HG03457 (cell line): ENCODE results near the gene HAUS3.
A peak's percentile ranks its signal among the peaks of the same experiment; 100 is the strongest.

Source experiments
- ATAC-seq: cut with Tn5 transposase; IDR thresholded peaks from one replicate; pipeline ENCODE4 v1.9.1; 2021; ENCODE audit warnings: moderate number of reproducible peaks; ENCODE audit not compliant: unreplicated experiment

The HAUS3 gene

DNA sequence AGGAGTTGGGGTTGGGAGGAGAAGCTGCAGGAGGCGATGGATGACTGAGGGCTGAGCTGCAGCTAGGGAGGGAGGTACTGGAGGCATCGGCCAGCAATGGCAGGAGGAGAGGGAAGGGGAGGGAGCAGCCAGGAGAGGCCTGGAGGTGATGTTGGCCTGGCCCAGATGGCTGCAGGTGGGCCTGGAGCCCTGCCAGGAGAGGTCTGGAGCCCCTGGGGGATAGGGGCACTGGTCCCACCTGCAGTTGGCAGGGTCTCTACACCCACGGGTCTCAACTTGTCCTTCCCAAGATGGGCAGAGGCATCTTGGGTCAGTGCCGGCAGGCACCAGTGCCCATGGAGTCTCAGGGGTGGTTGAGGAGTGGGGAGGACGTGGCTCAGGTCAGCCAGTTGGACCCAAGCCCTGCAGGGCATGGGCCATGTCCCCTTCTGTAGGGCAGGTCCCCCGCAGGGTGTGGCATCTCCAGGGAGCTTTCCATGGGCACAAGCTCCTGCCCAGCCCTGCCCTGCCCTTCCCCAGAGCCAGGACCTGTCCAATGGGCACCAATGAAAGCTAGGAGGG lies 22.6 kb upstream of the HAUS3 start:
- no peak for ATAC-seq

DNA sequence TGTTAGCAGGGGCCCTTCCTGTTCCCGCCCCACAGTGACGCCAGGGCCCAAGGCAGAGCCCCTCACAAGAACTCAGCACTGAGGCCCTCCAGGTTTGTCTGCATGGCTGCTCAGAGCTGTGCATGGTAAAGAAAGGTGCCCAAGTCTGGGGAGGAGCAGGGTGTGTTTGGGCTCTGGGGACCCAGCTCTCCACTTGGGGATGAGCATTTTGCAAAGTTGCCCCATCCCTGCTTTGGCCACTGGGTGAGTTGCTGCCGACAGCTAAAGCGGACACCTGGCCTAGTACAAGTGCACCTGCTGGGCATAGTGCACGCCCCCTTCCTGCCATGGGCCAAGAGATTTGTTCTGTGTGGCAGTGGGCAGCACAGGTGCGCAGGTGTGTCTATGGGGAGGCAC lies 22.0 kb upstream of the HAUS3 start:
- no peak for ATAC-seq

- ATAC-seq, result no peak
Observed at GRCh38 chr4:2262944-2263250, 21.0 kb upstream of the HAUS3 start.

DNA sequence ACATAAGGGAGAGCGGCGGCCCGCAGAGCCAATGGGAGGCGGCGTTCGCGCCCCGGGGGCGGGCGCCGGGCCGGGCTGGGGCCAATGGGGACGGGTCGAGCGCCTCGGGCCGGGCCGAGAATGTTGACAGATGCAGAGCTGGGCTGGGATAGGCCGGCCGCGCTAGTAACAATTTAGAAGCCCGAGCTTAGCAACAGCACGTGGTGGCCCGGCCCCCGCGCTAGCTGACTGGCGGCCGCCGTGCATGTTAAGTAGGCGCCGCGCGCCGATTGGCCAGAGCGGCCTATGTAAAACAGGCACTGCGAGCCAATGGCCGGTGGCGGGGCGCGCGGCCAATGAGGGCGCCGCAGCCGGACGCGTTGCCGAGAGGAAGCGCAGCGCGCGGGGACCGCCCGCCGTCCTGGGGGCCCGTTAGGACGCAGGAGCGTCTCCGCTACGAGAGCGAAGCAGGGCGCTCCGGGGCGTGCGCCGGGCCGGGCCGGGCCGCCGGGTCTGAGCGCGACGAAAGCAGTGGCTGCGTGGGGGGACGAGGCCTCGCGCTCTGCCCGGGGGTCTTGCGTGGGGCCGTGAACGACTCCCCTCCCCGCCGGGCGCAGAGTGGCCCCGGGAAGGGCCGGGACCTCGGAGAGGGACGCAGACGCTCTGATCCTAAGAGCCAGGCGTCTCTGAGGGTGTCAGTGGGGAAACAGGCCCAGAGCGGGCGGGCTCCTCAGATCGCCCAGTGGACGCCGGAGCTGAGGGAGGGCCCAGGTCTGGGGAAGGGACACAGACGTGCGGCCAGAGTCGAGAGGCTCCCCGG lies 20.4 kb upstream of the HAUS3 start:
- ATAC-seq, result peak; percentile 81

GRCh38 chr4:2261853-2262144 lies 19.9 kb upstream of the HAUS3 start, which contains the start of gene MXD4:
MXD4 (minus strand) TSS chr4:2262109; CDS start chr4:2261980, 129 bp downstream.
- no peak for ATAC-seq

- ATAC-seq, result no peak
Observed at GRCh38 chr4:2261110-2261852, 19.4 kb upstream of the HAUS3 start.

GRCh38 chr4:2260344-2261109 lies 18.6 kb upstream of the HAUS3 start:
- ATAC-seq, result no peak

GRCh38 chr4:2259541-2260343 lies 17.8 kb upstream of the HAUS3 start:
- ATAC-seq, result no peak

GRCh38 chr4:2259036-2259540 lies 17.2 kb upstream of the HAUS3 start:
- ATAC-seq, result no peak

DNA sequence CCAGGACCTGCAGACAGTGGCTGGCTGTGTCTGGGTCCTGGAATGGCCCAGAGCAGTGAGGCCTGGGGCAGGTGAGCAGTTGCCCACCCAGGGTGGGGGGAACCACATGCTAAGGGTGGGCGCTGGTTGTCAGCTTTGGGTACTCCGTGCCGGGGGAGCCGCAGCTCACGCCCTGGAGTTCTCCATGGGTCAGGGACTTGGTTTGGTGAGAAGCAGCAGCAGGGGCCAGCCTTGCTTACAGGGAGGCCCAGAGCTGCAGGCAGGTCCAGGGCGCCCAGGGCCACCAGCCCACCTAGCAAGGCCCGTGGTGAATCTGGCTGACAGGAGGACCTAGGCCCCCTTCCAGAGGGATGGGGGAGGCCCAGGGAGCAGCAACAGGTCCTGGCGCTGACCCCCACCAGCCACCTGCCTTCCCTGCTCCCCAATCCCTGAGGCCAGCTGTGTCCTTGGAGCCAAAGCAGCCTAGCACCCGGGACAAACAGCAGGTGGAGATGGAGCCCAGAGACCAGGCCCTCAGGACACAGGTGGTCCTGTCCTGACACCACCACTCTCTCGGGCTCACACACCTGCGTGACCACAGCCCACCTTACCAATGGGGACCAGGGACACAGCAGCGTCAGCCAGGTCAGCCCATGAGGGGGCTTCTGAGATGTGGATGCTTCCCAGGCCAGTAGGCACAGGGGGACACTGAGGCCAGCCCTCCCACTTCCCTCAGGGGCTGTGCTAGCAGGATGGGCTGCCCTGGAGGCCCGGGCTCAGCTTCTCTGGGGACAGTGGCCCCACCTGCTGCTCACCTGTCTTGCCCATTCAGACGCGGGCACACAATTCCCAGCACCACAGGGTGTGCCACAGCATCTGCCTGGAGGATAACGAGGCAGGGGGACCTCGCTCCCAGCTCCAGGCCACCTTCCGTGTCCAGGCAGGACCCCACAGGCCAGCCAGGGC lies 16.4 kb upstream of the HAUS3 start:
- ATAC-seq, result no peak

GRCh38 chr4:2257361-2258081 lies 15.6 kb upstream of the HAUS3 start:
- no peak for ATAC-seq

GRCh38 chr4:2256781-2257191 lies 14.9 kb upstream of the HAUS3 start:
- ATAC-seq, result no peak

DNA sequence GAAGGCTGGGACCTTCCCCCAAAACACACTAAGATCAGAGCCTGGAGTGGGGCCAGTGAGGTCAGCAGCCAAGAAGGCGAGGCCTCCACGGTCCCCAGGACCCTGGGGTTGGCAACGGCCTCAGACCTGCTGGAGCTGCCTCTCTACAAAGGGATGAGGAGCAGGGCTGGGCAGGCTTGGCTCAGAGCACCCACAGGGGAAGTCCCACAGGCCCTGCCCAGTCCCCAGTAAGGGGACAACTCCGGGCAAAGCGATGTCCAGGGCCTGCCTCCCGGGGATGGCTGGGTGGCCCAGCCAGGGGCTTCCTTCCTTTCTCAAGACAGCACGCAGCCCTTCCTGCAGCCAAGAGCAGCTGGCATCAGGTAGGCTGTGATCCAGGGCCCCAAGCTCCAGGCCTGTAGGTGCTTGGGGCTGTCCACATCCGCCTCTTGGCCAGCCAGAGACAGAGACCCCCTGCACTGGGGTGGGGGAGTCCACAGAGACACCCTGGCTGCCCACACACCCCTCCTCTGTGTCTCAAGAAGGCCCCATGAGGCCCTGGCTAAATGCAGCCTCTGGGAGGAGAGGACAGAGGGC lies 14.3 kb upstream of the HAUS3 start:
- ATAC-seq, result no peak

DNA sequence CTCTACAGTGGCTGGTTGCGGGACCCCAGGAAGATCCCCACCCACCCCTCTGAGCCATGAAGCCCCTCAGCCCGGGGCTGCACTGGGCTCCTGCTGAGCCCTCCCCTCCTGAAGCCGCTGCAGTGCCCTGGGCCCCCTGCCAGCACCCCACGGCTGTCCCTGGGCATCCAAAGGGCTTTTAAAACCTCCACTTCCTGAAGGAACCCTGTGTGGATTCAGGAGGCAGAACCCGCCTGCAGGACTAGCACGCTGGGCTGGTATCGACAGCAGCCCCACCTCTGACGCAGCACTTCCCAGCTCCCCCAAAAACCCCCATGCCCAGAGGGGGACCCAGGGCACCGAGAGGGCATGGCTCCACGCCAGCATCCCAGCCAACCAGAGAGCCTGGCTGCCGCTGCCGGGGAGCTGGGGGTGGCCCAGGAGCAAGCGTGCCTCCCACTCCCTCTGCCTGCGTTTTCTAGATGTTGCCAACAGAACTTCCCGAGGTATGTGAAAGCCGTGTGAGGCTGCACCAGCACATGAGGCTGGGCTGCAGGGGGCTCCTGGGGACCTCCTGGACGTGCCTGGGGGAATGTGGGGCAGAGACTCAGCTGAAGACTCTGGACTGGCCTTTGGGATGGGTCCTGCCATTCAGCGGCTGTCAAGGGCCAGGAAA lies 13.7 kb upstream of the HAUS3 start:
- no peak for ATAC-seq

DNA sequence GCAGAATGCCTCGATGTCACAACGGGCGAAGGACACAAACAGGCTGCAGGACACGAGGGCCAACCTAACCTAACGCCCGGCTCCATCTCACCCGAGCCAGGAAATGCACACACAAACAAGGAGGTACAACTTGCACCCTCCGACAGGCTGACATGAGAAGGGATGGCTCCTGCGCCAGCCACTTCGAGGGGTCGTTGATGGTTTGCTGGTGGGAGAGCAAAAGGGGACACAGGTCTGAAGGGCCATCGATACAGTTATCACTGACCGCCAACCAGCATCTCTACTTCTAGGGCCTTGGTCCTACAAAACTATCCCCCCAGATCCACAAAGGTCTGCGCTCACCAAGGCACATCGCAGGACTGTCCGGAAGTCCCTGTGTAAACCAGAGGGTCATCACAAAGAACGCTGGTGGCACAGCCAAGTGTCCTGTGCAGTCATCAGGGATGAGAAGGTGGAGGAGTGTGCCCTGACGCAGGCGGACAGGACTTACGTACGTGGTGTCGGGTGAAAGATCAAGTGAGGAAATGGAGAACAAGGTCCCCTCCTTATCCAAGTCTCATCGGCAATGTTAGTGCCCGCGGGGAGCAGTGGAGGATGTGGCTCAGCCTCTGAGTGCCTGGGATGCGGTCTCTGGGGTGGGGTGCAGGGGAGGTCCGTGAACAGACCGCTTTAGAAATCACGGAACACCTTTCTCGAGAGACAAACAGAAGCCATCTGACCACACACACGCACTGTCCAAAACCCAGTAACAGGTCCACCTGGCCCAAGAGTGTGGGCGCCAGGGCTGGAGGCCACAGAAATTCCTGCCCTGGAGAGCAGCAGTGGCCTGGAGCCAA lies 13.0 kb upstream of the HAUS3 start:
- ATAC-seq, result no peak

DNA sequence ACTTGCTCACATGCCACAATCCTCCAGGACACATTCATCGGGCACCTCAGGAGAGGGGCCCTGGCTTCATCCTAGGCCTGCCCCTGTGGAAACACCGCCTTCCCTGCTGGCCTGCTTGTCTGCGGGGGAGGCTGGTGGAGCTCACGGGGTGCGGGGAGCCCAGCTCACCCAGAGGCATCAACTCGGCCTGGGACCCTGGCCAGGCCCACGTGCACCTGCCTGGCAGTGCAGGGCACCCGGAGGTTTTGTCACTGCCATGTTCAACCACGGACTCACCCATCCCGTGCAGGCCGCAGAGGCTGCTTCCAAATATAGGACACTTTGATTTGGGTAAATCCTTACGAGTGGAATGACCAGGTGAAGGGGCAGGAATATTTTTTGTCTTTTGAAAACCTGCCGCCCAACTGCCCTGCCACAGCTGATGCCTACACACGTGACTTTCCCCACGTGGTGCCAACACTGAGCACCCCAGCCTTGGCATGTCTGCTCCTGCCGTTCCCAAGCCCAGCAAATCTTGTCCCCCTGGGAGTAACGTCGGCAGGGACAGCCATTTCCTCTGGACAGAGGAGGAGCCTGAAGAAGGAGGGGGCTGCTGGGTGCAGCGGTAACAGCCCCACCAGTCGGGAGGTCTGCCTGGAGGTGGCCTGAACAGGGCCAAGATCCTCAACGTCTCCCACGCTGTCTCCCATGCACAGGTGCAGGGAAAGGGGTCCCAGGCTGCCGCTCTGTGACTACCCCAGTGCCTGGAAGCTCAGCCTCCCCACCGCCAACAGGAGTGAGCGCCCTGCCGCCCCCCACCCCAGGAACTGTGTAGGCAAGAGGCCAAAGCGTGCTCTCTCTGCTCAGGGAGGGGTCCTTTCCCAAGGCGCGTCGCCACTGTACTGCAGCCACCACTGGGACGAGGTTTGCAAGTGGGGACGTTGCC lies 11.5 kb upstream of the HAUS3 start:
- no peak for ATAC-seq
